ENCODE results near the gene PLEKHM3.
"Not testable (repeated sequence)": the region's sequence is repeated elsewhere in the genome, so short reads cannot be mapped to it uniquely, and the experiment has no call there.

The PLEKHM3 gene

DNA sequence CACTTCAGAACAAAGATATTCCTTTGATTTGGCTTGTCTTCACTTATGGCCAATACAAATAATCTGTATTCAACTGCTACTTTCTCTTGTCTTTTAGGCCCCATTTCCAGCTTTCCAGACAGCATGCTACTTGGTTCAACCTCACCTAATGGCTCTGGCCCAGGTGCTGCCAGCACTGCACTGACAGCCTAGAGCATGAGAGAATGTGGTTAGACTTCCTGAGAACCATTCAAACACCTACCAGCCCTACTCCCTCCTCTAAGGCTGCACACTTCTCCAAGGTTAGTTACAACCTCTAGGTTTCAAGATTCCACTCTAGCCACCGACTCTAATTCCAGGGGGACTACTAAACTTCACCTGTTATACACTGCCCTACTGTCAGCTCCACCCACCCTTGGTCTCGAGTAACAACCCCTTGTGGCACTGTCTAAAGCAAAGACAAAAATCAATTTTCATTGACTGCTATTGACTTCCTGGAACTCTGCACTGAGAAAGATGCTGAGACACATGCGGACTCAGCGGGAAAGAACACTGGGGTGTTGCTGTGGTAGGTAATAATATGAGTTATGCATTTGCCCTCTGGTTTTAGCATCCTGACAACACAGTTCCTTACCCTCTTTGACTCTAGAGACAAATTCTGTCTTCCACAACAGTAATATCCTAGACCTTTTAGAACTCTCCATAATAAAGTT lies 38.2 kb downstream of the PLEKHM3 start:
- no peak for DNase-seq

DNA sequence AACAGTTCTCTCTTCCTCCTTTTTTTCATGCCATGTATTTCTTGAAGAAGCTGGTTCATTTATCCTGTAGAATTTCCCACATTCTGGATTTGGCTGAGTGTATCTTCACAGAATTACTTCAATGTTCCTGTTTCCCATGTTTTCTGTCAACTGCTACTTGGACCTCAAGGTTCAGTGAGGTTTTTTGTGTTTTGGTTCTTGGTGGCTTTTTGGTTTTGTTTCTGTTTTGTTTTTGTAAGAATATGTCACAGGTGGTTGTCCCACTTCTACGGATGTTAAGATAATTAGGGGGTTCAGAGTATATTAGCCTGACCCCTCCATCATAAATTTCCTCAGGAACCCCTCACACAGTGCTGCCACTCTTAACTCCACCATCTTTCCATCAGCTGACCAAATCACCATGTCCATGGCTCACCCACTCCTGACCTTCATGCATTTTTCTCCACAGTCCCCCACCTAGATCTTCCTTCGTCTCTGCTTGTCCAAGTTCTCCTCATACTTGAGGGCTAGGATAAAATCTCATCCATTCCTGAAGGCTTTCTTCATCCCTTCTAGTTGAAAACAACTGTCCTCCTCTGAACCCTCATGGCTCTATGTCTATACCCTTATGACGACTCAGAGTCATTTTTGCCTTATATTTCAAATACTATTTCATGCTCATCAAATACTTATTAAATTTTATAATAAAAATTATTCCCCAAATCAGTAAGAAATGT lies 40.4 kb downstream of the PLEKHM3 start:
- DNase-seq: no peak

DNA sequence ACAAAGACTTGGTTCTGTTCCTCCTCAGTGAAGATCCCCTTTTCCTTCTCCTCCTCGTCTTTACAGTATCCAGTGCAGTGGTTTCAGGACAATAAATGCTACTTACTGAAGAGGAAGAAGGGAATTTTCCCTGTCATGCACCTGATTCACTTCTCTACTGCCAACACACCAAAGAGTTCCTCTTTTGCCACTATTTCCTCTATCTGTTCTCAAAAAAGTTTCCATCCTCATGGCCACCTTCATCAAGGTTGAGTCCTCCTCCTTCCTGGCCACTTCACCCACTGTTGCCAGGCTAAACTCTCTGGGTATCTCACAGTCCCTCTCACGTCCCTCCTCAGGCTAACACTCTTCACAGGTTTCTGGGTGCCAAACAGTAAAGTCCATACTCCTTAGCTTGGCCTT lies 41.7 kb downstream of the PLEKHM3 start:
- no peak for DNase-seq

DNA sequence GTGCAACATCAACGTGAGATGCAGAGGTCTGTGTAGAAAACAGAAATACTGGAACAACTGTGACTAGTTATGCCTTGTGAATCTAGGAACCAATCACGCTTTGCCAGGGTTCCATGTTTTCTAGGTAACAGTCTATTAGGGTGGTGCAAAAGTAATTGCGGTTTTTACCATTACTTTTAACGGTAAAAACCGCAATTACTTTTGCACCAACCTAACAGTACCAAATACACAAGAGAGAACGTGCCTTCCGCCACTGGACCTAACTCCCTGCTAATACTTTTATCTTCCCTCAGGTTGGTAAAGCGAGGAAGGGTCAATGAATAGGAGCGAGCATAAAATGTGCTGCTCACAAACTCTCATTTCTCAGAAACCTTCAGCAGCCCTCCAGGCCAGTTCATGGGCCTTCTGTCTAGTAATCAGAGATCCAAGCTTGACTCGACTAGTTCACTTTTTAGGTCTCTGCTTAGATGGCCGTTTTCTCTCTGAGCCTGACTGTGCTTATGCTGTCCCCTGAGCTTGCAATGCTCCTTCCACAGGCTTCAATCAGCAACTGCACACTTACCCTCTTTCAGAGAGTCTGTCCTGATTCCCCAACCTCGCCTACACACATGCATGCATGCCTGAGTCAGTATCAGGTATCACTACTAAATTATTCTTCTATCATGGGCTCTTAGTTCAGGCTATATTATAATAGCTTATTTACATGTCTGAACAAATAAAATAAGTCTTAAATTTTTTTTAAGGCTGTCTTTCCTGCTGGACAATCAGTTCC lies 47.0 kb downstream of the PLEKHM3 start:
- DNase-seq: no peak

DNA sequence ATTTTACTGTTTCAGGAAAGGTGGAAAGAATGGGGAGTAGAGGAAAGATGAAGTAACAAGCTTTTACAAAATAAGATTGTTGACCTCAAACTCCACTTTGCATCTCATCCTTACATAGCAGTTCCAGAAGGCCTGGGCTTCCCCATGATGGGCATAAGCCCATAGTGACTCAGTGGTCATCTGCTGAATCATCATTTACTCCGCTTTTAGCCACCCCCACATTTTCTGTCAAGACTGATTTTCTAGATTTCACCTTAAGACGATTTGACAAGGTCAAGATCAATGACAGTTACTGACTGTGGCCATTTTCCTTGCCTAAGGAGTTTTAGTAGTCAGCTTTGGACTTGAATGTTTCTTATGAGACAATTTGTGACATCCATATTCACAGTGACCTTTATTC lies 49.4 kb downstream of the PLEKHM3 start:
- DNase-seq: peak; percentile 9

DNA sequence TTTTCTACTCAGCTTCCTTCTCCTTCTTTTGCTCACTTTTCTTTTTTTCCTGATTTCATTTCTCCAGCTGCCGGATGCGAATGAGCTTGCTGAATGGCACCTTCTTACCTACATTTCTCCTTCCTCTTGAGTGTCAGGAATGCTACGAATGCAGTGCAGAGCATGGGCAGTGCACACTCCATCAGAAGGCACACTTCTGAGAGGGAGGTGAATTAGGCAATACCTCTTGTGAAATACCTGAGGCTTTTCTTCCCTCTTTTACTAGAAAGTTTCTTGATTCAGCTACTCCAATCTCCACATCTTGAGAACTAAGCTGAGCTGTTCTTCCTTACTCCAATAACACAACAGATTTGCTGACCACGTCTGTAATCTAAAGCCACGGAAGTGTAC lies 51.1 kb downstream of the PLEKHM3 start:
- DNase-seq: no peak

DNA sequence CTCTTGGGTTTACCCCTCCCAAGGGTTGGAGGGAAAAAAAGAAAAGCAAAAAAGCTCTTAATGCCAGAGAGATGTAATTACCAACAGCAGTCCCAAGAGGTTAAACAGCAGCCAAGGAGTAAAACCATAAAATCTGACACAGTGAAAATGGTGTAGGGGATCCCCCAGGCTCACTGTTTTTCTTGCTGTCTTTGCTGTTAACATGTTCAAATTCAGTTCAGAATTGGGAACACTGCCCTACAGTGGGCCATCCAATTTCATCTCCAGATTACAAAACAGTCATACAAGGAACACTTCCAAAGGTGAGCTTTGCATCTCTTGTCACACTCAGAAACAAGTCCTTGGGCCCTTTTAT lies 54.5 kb downstream of the PLEKHM3 start:
- no peak for DNase-seq

DNA sequence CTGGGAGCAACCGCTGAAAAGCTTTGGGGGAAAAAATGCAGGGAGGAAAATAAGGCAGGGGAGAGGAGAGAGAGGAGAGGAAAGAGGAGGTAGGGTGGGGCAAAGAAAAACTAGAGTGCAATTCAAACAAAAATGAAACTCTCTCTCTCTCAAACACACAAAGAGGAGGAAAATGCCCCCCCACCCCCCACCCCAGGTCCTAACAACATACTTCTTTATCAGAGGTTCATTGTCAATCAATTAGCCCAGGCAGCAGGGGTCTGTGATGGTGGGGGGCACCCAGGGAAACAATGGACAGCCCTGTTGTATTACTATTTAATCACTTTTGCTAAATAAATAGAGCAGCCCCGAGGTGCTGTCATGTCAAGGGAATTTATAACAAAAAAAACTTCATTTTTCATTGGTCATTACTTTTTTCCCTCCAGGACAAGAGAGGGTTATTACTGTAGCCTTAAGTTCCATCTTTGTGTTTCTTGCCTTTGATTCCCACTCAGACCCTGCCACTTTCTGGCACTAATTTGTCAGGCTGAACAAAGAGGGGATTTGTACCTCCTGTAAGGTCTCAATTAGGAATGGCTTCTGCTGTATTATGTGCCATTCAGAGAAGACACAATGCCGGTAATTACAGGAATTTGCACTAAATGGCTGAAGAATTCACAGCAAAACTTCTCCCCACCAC lies 55.0 kb downstream of the PLEKHM3 start:
- DNase-seq: no peak

DNA sequence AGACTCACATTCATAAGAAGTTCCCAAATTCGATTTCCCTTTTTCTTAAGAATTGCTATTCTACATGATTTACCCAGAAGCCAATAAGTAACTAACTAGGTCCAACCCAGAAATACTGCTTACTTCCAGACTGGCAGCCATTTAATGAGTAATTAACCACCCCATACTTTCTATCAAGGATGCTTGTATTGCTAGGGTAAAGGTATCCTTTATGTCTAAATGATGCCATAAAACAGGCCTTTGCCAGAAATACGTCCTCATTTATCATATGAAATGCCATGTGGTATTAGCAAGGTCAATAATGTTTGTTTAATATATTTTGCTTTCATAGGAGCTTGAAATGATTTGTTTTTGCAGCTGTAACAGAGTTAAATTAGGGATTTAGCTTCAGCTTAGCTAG lies 56.1 kb downstream of the PLEKHM3 start:
- DNase-seq: no peak

DNA sequence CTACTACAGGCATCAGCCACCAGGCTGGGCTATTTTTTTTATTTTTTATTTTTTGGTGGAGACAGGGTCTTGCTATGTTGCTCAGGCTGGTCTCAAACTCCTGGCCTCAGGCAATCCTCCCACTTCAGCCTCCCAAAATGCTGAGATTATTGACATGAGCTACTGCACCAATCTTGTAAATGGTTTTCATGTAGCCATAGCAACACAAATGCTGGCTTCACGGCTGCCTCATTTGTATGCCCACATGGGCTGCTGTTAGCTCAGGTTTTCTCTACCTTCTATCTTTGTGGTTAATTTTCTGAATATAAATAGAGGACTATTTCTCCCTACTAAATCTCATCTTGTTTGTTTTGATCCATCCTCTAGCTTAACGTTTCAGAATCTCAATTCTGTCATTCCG lies 58.2 kb downstream of the PLEKHM3 start:
- no peak for DNase-seq

DNA sequence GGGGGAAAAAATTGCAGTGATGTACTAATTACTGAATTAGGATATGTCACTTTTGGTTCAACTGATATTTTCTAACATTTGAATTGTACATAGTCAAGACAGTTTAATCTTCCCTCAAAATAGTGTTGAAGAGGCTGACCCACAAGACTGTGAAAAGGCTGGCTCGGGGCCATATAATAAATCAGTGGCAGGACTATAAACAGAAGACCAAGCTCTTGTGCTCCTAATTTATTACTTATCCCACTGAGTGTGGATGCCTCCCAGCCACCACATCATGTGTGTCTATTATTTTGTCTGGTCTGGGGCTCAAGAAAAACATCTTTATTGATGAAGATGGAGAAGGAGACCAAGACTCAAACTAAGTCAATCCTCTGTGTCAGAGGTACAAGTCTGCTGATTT lies 64.4 kb downstream of the PLEKHM3 start:
- DNase-seq: no peak

DNA sequence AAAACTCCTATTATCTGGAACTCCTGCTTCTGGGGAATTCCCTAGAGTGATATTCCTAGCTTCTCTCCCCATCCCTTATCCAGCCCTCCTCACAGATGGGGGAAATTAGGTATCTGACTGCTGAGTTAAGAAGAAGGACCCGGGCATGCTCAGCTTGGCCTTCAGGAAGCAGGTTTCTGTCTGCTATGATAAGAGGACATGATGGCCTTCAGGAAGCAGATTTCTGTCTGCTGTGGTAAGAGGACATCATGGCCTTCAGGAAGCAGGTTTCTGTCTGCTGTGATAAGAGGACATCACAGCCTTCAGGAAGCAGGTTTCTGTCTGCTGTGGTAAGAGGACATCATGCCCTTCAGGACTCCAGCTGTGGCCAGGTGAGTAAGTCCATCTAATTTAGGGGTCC lies 65.2 kb downstream of the PLEKHM3 start:
- no peak for DNase-seq

DNA sequence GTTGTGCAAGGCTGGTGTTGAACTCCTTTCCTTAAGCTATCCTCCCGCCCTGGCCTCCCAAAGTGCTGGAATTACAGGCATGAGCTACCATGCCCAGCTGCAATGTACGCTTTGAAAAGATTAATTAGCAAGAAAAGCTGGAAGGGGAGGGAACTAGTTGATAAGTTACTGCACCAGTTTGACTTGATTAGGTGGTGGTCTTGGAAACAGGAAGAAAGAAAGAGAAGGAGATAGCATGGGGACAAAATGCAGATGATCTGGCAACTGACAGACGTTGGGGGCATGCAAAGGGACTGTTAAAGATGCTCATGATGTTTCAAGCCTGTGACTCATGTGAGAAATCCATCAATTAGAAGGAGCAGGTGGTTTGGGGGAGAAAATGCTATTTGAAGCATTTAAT lies 68.6 kb downstream of the PLEKHM3 start:
- DNase-seq: no peak

DNA sequence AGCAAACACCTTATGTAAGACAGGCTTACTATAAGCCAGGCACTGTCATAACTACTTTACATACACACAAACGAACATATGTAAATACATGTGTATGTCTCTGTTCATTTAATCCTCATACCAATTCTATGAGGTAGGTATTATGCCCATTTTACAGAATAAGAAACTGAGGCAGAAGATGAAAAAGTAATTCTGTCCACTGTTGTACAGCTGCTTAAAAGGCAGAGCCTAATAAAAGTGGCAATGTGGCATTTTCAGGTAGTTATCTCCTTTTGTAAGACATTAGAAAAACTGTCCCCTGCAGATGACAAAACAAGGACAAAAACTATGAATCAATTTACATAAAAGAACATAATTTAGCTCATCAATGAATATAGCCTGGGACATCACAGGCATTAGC lies 69.9 kb downstream of the PLEKHM3 start:
- DNase-seq: no peak

DNA sequence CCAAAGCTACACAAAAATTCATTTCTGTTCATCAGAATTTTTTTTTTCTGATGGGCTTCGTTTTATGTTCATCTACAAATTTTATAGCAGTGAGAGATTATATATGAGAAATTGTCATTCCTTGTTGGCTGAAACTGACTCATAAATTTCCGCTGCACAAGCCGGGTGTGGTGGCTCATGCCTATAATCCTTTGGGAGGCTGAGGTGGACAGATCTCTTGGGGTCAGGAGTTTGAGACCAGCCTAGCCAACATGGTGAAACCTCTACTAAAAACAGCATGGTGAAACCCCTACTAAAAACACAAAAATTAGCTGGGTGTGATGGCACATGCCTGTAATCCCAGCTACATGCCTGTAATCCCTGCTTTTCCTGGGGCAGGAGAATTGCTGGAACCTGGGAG lies 72.0 kb downstream of the PLEKHM3 start:
- DNase-seq: no peak

DNA sequence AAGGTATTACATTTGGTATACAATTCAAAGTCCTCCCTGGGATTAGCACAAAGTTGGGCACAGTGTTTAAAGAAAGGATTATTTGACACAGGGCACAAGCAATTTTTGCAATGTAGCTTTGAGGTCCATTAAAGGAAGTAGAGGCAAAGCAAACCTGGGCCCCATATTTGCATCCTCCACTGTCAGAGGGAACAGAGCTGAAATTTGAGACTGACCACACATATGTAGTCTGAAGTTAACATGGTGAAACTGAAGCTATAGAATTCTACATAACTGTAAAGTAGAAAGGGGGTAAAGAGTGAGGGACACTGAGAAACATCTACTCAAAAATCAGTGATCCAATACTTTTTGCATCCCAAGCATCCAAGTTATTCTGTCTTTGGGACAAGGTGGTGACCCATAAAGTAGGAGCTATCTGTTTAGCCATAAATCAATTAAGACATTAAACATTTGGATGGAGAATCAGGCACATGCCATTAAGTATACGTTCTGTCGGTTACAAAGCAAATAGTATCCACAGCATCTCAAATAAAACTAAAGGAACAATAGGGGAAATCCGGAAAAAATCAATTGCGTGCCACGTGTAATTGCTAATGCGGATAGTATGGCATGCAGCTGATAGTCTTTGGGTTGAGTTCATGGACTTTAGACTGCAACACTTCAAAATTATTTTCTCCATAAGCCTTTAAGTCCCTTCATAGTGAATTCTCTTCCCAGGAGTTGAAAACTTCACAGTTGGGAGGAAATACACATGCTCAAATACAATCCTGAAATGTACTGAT lies 72.6 kb downstream of the PLEKHM3 start:
- no peak for DNase-seq

DNA sequence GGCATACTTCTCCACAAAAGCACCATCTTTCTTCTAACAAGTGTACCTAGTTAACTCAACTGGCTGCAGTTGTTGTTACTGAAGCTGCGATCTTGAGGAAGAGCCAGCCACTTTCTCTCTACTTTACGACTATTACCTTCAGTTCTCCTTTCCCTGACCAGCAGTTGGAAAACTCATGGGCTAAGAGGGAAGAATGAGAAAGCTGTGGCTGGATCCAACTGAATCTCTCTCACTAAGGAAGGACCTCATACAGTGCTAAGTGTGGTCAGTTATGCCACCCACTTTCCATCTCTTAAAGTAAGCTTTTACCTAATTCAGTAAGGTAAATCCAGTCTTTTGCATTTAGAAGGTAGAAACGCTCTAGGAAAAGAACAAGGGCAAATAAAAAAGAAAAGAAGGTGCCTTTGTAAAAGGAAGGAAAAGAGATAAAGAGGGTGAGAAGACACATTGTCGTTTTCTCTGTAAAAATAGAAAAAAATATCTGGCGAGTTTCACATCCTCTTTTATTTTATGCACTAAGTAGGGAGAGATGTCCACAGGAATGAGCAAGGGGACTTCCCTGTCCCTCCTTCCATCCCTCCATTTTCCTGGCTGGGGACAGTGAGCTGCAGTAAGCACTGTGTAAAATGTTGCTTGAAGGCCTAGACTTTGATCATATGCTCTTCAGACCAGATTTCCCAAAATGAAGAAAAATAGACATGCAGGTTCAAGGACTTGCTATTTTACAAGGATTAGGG lies 73.4 kb downstream of the PLEKHM3 start:
- no peak for DNase-seq

DNA sequence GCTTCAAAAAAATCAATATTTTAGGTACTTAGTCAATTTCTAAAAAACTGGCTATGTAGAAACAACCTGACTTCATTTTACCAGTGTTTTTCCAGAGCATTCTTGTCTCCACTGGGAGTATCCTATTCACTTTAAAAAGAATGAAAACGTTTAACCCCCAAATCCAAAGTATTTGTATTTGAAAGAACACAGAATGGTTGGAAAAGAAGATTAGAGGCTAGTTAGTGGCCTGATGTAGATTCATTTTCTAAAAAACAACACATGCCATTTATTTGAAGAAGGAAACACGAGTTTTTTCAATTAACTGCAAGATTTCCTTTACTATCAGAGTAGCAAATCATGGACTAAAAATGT lies 74.6 kb downstream of the PLEKHM3 start:
- no peak for DNase-seq

DNA sequence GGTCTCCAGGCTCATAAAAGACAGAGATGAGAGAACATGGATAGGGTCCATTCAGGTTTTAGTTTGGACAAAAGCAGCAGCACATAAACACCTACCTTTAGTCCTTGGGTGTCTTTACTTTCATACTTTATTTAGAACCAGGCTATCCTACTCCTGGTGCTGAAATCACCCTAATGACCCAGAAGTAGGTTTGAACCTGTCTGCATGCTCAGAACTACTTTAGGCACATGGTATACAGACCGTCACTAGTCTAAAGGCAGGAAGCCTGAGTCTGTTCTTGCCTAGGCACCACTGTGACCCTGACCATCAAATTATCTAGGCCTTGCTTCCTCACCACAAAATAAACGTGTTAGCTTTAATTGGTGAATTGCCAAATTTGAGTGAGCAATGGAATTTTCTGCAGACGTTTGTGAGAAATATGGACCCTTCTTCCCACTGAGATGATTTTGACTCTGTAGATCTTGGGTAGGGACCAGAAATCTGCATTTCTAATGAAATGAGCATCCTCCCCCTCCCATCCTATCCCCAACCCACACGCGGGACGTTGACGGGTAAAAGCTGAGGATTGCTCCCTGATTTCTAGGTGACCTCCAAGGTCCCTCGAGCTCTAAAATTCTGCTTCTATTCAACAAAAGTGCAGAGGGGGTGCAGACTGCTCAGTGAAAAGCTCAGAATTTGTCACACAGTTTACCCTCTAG lies 75.1 kb downstream of the PLEKHM3 start:
- DNase-seq: no peak

DNA sequence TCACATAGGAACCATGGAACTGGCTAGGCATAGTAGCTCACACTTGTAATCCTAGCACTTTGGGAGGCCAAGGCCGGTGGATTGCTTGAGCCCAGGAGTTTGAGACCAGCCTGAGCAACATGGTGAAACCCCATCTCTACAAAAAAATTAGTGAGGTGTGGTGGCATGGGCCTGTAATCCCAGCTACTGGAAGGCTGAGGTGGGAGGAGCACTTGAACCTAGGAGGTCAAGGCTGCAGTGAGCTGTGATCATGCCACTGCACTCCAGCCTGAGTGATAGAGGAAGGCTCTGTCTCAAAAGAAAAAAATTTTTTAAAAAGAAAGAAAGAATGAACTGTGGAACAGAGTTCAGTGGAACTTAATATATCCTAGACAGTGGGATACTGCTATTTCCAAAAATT lies 76.1 kb downstream of the PLEKHM3 start:
- not testable (repeated sequence) for DNase-seq

DNA sequence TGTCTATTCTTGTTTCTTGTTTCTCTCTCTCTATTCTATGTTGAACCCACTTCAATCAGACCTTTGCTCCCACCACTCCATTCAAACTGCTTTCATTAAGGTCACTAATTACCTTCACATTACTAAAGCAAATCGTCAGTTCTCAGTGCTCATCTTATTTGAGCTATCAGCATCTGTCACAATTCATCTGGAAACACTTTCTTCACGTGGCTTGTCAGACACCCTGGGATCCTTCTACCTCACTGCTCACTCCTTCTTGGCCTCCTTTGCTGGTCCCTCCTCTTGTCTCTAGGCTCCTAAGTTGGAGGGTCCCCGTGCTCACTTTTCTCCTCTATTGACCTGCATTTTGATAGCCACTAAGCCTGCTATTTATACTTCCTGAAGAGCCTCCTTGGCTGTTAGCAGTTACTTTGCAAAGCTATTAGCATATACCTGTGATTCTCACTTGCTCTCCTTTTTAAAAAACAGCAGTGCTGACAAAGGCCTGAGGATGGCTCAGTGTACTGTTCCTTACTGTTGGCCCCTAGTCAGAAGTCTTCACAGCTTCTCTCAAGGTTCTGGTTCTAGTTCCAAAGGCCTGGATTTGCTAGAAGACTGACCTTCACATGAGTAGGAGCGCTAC lies 80.2 kb downstream of the PLEKHM3 start:
- no peak for DNase-seq

Measured in HCEC 1CT (cell line).